ENCODE measurements around the gene ACADSB. TPM values are rescaled to one million over a fixed set of nuclear protein-coding genes. Genes with fewer than 3 reads are reported as not detected.
A peak's percentile ranks its signal among the peaks of the same experiment; 100 is the strongest.

Gene ACADSB
- total RNA-seq, result 22.4 and 26.0 TPM in 2 replicates
- long read RNA-seq, full-length matches to known transcripts, result 53 of 63 reads
- long read RNA-seq, partial matches to known transcripts, result 2 of 63 reads
- long read RNA-seq, other reads (novel, unspliced or antisense), result 8 of 63 reads

GRCh38 chr10:123008355-123009104 is at the start of gene ACADSB, which contains the start of gene IKZF5:
Gene ACADSB, plus strand, starts transcription at chr10:123009006. Its CDS starts 24 bp downstream, at chr10:123009030.
Gene IKZF5, minus strand, starts transcription at chr10:123008795. Its CDS starts 10,170 bp downstream, at chr10:122998625.
- Mint-ChIP-seq H3K4me3 (ENCODE audit: low read depth) (peak within 1 kb of the TSS; percentile 94), H3K36me3 (ENCODE audit: insufficient read depth) (peaks cover 8% of the 10 kb centered on the region), H3K4me1 (ENCODE audit: low read depth) (peaks cover 30% of the 10 kb centered on the region), H3K9me3 (ENCODE audit: low read depth) (no peaks in the 10 kb centered on the region), H3K27me3 (no peaks in the 10 kb centered on the region), H3K27ac (peak within 1 kb of the TSS; percentile 99)
- TF ChIP-seq, protein P1, sequence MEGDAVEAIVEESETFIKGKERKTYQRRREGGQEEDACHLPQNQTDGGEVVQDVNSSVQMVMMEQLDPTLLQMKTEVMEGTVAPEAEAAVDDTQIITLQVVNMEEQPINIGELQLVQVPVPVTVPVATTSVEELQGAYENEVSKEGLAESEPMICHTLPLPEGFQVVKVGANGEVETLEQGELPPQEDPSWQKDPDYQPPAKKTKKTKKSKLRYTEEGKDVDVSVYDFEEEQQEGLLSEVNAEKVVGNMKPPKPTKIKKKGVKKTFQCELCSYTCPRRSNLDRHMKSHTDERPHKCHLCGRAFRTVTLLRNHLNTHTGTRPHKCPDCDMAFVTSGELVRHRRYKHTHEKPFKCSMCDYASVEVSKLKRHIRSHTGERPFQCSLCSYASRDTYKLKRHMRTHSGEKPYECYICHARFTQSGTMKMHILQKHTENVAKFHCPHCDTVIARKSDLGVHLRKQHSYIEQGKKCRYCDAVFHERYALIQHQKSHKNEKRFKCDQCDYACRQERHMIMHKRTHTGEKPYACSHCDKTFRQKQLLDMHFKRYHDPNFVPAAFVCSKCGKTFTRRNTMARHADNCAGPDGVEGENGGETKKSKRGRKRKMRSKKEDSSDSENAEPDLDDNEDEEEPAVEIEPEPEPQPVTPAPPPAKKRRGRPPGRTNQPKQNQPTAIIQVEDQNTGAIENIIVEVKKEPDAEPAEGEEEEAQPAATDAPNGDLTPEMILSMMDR (IDR thresholded peaks at IDR 0.05; ENCODE audit: unreplicated experiment), result no peak
- DNase-seq (ENCODE audit: low spot score, unreplicated experiment), result peak; percentile 93

- no peaks in the 10 kb centered on the region for H3K4me1 Mint-ChIP-seq (ENCODE audit: low read depth)
- no peaks in the 10 kb centered on the region for H3K27me3 Mint-ChIP-seq
- no peak overlapping the region for H3K4me3 Mint-ChIP-seq (ENCODE audit: low read depth)
Measured at GRCh38 chr10:122962405-122962804, 46.4 kb upstream of the ACADSB start.

GRCh38 chr10:122966879-122967278 is 41.9 kb upstream of the ACADSB start:
- Mint-ChIP-seq H3K27me3 (no peaks in the 10 kb centered on the region), H3K27ac (no peak overlapping the region), H3K4me1 (ENCODE audit: low read depth) (no peaks in the 10 kb centered on the region), H3K36me3 (ENCODE audit: insufficient read depth) (peaks cover 3% of the 10 kb centered on the region), H3K4me3 (ENCODE audit: low read depth) (no peak overlapping the region), H3K9me3 (ENCODE audit: low read depth) (peaks cover 31% of the 10 kb centered on the region)
- no peak for DNase-seq (ENCODE audit: low spot score, unreplicated experiment)
- TF ChIP-seq, protein P1 (IDR thresholded peaks at IDR 0.05; ENCODE audit: unreplicated experiment), result no peak

More at GRCh38 chr10:122962405-122962804, 46.4 kb upstream of the ACADSB start:
- Mint-ChIP-seq H3K36me3 (ENCODE audit: insufficient read depth) (peaks cover 2% of the 10 kb centered on the region), H3K9me3 (ENCODE audit: low read depth) (peaks cover 18% of the 10 kb centered on the region), H3K27ac (no peak overlapping the region)
- no peak for DNase-seq (ENCODE audit: low spot score, unreplicated experiment)
- TF ChIP-seq, protein P1 (IDR thresholded peaks at IDR 0.05; ENCODE audit: unreplicated experiment), result no peak

GRCh38 chr10:122968698-122969097 is 40.1 kb upstream of the ACADSB start:
- TF ChIP-seq, protein P1 (IDR thresholded peaks at IDR 0.05; ENCODE audit: unreplicated experiment), result no peak
- Mint-ChIP-seq H3K9me3 (ENCODE audit: low read depth) (peaks cover 31% of the 10 kb centered on the region), H3K27ac (peak overlapping the region; percentile 36), H3K4me3 (ENCODE audit: low read depth) (no peak overlapping the region), H3K36me3 (ENCODE audit: insufficient read depth) (peaks cover 3% of the 10 kb centered on the region), H3K27me3 (no peaks in the 10 kb centered on the region), H3K4me1 (ENCODE audit: low read depth) (no peaks in the 10 kb centered on the region)
- no peak for DNase-seq (ENCODE audit: low spot score, unreplicated experiment)

GRCh38 chr10:122974023-122974422 is 34.8 kb upstream of the ACADSB start:
- H3K27me3 Mint-ChIP-seq, result no peaks in the 10 kb centered on the region
- no peaks in the 10 kb centered on the region for H3K9me3 Mint-ChIP-seq (ENCODE audit: low read depth)
- TF ChIP-seq, protein P1 (IDR thresholded peaks at IDR 0.05; ENCODE audit: unreplicated experiment), result no peak
- H3K27ac Mint-ChIP-seq, result no peak overlapping the region
- H3K4me3 Mint-ChIP-seq (ENCODE audit: low read depth), result no peak overlapping the region
- no peaks in the 10 kb centered on the region for H3K4me1 Mint-ChIP-seq (ENCODE audit: low read depth)
- DNase-seq (ENCODE audit: low spot score, unreplicated experiment), result no peak
- H3K36me3 Mint-ChIP-seq (ENCODE audit: insufficient read depth), result no peaks in the 10 kb centered on the region

All from progenitor cell of endocrine pancreas (in vitro differentiated cells).